ENCODE results near the gene HSPB6. TPM values are rescaled to one million over a fixed set of nuclear protein-coding genes. Genes with fewer than 3 reads are reported as not detected.
"Not testable (repeated sequence)": the region's sequence is repeated elsewhere in the genome, so short reads cannot be mapped to it uniquely, and the experiment has no call there.

The HSPB6 gene
- total RNA-seq, 1 donor from 2014 or later: 5.0 TPM

DNA sequence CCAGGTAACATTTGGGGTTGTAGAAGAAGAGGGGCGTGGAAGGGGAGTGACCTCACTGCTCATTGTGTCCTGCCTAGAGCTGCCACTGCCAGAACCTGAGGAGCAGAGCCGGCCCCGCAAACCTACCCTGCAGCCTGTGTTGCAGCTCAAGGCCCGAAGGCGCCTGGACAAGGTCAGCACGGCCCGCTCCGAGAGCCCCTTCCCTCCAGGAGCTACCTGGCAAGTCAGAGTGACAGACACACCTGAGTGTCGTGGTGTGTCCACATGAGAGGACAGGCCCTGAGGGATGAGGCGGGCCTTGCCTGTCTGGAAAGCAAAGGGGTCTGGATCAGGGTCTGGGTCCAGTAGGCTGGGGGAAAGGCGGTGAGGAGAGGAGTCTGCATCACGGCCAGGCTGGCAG, 32.3 kb downstream of the HSPB6 start:
- no peaks in the 10 kb centered on the region for H3K27me3 Mint-ChIP-seq (ENCODE audit: low read depth)
- peaks cover 54% of the 10 kb centered on the region for H3K36me3 Mint-ChIP-seq (ENCODE audit: low read depth)
- H3K27ac Mint-ChIP-seq (ENCODE audit: unreplicated experiment): no peak overlapping the region
- no peak overlapping the region for H3K4me3 Mint-ChIP-seq (ENCODE audit: unreplicated experiment)
- no peak for DNase-seq (ENCODE audit: low spot score)
- peaks cover 4% of the 10 kb centered on the region for H3K4me1 Mint-ChIP-seq (ENCODE audit: low read depth)
- no peaks in the 10 kb centered on the region for H3K9me3 Mint-ChIP-seq (ENCODE audit: low read depth)
- TF ChIP-seq, protein P1, sequence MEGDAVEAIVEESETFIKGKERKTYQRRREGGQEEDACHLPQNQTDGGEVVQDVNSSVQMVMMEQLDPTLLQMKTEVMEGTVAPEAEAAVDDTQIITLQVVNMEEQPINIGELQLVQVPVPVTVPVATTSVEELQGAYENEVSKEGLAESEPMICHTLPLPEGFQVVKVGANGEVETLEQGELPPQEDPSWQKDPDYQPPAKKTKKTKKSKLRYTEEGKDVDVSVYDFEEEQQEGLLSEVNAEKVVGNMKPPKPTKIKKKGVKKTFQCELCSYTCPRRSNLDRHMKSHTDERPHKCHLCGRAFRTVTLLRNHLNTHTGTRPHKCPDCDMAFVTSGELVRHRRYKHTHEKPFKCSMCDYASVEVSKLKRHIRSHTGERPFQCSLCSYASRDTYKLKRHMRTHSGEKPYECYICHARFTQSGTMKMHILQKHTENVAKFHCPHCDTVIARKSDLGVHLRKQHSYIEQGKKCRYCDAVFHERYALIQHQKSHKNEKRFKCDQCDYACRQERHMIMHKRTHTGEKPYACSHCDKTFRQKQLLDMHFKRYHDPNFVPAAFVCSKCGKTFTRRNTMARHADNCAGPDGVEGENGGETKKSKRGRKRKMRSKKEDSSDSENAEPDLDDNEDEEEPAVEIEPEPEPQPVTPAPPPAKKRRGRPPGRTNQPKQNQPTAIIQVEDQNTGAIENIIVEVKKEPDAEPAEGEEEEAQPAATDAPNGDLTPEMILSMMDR (IDR thresholded peaks at IDR 0.05): no peak

DNA sequence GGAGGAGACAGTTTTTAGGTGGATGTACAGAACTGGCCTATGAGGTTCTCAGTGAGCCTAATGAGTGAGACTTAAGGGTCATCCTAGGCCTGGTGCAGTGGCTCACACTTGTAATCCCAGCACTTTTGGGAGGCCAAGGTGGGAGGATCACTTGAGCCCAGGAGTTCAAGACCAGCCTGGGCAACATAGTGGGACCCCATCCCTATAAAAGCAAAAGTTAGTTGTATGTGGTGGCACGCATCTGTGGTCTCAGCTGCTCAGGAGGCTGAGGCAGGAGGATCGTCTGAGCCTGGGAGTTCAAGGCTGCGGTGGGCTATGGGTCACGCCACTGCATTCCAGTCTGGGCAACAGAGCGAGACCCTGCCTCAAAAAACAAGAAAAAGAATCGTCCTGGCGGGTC, 32.7 kb downstream of the HSPB6 start:
- not testable (repeated sequence) for H3K27ac Mint-ChIP-seq (ENCODE audit: unreplicated experiment); H3K4me3 Mint-ChIP-seq (ENCODE audit: unreplicated experiment)

DNA sequence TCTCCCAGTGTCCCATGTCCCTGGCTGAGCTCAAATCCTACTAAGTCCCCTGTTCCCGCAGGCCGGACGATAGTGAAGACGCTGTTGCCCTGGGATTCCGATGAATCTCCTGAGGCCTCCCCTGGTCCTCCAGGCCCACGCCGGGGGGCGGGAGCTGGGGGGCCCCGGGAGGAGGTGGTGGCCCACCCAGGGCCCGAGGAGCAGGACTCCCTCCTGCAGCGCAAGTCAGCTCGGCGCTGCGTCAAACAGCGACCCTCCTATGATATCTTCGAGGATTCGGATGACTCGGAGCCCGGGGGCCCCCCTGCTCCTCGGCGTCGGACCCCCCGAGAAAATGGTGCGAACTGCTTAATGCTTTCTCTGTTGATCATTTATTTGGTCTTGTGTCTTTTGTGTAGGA, 33.2 kb downstream of the HSPB6 start:
- Mint-ChIP-seq H3K4me3 (ENCODE audit: unreplicated experiment) (no peak overlapping the region), H3K36me3 (ENCODE audit: low read depth) (peaks cover 46% of the 10 kb centered on the region), H3K4me1 (ENCODE audit: low read depth) (peaks cover 13% of the 10 kb centered on the region), H3K27me3 (ENCODE audit: low read depth) (no peaks in the 10 kb centered on the region), H3K27ac (ENCODE audit: unreplicated experiment) (no peak overlapping the region), H3K9me3 (ENCODE audit: low read depth) (no peaks in the 10 kb centered on the region)
- DNase-seq (ENCODE audit: low spot score): no peak
- TF ChIP-seq, protein P1 (IDR thresholded peaks at IDR 0.05): no peak

More for the DNA sequence above, 32.7 kb downstream of the HSPB6 start:
- H3K9me3 Mint-ChIP-seq (ENCODE audit: low read depth); DNase-seq (ENCODE audit: low spot score); H3K4me1 Mint-ChIP-seq (ENCODE audit: low read depth); H3K27me3 Mint-ChIP-seq (ENCODE audit: low read depth): not testable (repeated sequence)
- peaks cover 50% of the 10 kb centered on the region for H3K36me3 Mint-ChIP-seq (ENCODE audit: low read depth)

DNA sequence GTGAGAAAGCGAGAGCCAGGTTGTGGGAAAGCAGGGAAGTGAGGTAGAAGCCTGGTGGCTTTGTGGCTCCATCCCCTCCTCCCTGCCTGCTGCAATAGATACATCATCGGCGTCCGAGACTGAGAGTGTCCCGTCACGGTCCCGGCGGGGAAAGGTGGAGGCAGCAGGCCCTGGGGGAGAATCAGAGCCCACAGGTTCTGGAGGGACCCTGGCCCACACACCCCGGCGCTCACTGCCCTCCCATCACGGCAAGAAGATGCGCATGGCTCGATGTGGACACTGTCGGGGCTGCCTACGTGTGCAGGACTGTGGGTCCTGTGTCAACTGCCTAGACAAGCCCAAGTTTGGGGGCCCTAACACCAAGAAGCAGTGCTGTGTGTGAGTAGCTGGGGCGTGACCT, 33.9 kb downstream of the HSPB6 start:
- TF ChIP-seq, protein P1 (IDR thresholded peaks at IDR 0.05): no peak
- H3K4me3 Mint-ChIP-seq (ENCODE audit: unreplicated experiment): no peak overlapping the region
- H3K27ac Mint-ChIP-seq (ENCODE audit: unreplicated experiment): no peak overlapping the region
- H3K27me3 Mint-ChIP-seq (ENCODE audit: low read depth): no peaks in the 10 kb centered on the region
- H3K9me3 Mint-ChIP-seq (ENCODE audit: low read depth): no peaks in the 10 kb centered on the region
- H3K36me3 Mint-ChIP-seq (ENCODE audit: low read depth): peaks cover 39% of the 10 kb centered on the region
- peaks cover 14% of the 10 kb centered on the region for H3K4me1 Mint-ChIP-seq (ENCODE audit: low read depth)
- DNase-seq (ENCODE audit: low spot score): no peak

DNA sequence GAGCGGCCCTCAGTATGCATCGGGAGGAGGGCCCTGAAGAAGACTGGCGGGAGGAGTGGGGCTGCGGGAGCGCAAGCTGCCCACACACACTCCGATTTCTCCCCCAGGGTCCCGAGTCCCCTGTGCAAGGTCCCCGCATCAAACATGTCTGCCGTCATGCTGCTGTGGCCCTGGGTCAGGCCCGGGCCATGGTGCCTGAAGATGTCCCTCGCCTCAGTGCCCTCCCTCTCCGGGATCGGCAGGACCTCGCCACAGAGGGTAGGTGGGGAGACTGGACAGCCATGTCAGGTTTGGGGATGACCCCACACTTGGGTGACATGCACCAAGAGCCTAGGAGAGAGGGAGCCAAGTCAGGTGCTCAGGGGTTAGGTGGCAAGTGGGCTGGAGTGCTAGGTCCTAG, 34.4 kb downstream of the HSPB6 start:
- H3K4me3 Mint-ChIP-seq (ENCODE audit: unreplicated experiment): no peak overlapping the region

DNA sequence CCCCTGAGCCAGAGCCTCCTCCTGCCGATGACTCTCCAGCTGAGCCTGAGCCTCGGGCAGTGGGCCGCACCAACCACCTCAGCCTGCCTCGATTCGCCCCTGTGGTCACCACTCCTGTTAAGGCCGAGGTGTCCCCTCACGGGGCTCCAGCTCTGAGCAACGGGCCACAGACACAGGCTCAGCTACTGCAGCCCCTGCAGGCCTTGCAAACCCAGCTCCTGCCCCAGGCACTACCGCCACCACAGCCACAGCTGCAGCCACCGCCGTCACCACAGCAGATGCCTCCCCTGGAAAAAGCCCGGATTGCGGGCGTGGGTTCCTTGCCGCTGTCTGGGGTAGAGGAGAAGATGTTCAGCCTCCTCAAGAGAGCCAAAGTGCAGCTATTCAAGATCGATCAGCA, 35.5 kb downstream of the HSPB6 start:
- TF ChIP-seq, protein P1 (IDR thresholded peaks at IDR 0.05): no peak
- Mint-ChIP-seq H3K9me3 (ENCODE audit: low read depth) (no peaks in the 10 kb centered on the region), H3K27me3 (ENCODE audit: low read depth) (no peaks in the 10 kb centered on the region), H3K27ac (ENCODE audit: unreplicated experiment) (no peak overlapping the region), H3K36me3 (ENCODE audit: low read depth) (peaks cover 34% of the 10 kb centered on the region), H3K4me3 (ENCODE audit: unreplicated experiment) (no peak overlapping the region), H3K4me1 (ENCODE audit: low read depth) (peaks cover 19% of the 10 kb centered on the region)
- DNase-seq (ENCODE audit: low spot score): peak; percentile 81

More for the DNA sequence above, 34.4 kb downstream of the HSPB6 start:
- Mint-ChIP-seq H3K4me1 (ENCODE audit: low read depth) (peaks cover 14% of the 10 kb centered on the region), H3K27ac (ENCODE audit: unreplicated experiment) (no peak overlapping the region), H3K36me3 (ENCODE audit: low read depth) (peaks cover 37% of the 10 kb centered on the region), H3K9me3 (ENCODE audit: low read depth) (no peaks in the 10 kb centered on the region), H3K27me3 (ENCODE audit: low read depth) (no peaks in the 10 kb centered on the region)
- no peak for DNase-seq (ENCODE audit: low spot score)
- TF ChIP-seq, protein P1 (IDR thresholded peaks at IDR 0.05): no peak
